RWPE1 (cell line): ENCODE measurements around the gene BRWD1.

Experiments used
- CTCF ChIA-PET: fragments of 350-600 bp; sonication (Branson Sonifier 250); formaldehyde crosslinking; extraction: SDS; loops from one replicate; lab custom pipeline; 2021; lab: Yijun Ruan, JAX
- POLR2A ChIA-PET: fragments of 400-600 bp; formaldehyde crosslinking; extraction: SDS; loops from one replicate; lab custom pipeline; 2020; ENCODE audit warnings: antibody characterized with exemption; ENCODE audit not compliant: low non-redundant PET; lab: Yijun Ruan, JAX
- DNase-seq: peaks from one replicate; pipeline ENCODE4 v3.0.0; 2012; ENCODE audit warnings: low spot score
- H3K27ac ChIP-seq: fragments of 450-650 bp; 2 replicates; pipeline ENCODE4 v1.5.1; 2017
- TF ChIP-seq, protein P1 (sequence below): fragments of 450-650 bp; conservative IDR thresholded peaks from 2 replicates; pipeline ENCODE4 v1.5.1; 2017; ENCODE audit warnings: low read depth, mild to moderate bottlenecking

Gene BRWD1

GRCh38 chr21:39204134-39204533 lies 109.3 kb downstream of the BRWD1 start:
- TF ChIP-seq, protein P1, sequence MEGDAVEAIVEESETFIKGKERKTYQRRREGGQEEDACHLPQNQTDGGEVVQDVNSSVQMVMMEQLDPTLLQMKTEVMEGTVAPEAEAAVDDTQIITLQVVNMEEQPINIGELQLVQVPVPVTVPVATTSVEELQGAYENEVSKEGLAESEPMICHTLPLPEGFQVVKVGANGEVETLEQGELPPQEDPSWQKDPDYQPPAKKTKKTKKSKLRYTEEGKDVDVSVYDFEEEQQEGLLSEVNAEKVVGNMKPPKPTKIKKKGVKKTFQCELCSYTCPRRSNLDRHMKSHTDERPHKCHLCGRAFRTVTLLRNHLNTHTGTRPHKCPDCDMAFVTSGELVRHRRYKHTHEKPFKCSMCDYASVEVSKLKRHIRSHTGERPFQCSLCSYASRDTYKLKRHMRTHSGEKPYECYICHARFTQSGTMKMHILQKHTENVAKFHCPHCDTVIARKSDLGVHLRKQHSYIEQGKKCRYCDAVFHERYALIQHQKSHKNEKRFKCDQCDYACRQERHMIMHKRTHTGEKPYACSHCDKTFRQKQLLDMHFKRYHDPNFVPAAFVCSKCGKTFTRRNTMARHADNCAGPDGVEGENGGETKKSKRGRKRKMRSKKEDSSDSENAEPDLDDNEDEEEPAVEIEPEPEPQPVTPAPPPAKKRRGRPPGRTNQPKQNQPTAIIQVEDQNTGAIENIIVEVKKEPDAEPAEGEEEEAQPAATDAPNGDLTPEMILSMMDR: no peak
- CTCF ChIA-PET: interaction anchor here (0.6 kb wide), 1 partner anchor 16 kb away, joined by 3 read pairs; no protein-coding TSS in a partner anchor
- DNase-seq: no peak
- POLR2A ChIA-PET: no interaction called here
- H3K27ac ChIP-seq: no peak overlapping the region

DNA sequence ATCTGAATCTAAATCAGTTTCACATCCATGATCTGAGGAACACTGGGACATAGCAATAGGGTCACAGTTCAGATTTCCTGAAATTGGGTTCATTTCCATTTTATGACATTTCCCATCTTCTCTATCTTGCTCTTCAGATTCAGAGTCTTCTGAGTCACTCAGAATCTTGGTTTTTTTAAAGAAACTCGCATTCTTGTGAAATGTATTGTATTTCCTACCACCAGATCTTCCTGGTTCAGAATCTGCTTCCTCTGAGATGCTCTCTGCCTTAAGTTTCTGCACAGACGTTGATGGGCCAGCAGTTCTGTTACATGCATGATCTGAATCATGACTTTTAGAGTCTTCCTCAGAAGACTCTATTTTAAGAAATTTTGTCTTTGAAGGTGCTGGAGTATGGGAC lies 114.6 kb downstream of the BRWD1 start:
- POLR2A ChIA-PET: no interaction called here

GRCh38 chr21:39197448-39198233 lies 115.8 kb downstream of the BRWD1 start:
- TF ChIP-seq, protein P1: no peak
- DNase-seq: no peak
- ChIA-PET POLR2A (no interaction called here), CTCF (no interaction called here)
- H3K27ac ChIP-seq: no peak overlapping the region

More for the DNA sequence above, 114.6 kb downstream of the BRWD1 start:
- no peak overlapping the region for H3K27ac ChIP-seq
- CTCF ChIA-PET: no interaction called here
- DNase-seq: no peak
- TF ChIP-seq, protein P1: no peak

DNA sequence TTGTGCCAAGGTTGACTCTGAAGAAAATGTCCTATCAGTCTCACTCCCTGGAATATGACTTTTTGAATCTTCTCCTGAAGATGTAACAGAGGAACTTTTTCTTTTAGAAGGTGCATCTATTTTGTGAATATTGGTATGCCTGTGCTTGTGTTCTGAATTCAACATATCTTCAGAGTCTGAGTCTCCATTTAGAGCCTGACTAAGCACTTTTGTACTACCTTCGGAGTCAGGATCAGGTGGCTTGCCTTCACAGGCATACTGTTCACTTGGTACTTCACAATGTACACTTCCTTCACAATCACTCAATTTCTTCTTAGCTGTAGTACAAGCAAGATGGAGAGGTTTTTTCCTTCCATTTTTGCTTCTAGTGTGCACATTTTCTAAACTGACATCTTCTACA lies 116.6 kb downstream of the BRWD1 start:
- ChIA-PET POLR2A (no interaction called here), CTCF (no interaction called here)
- no peak for DNase-seq
- H3K27ac ChIP-seq: no peak overlapping the region
- TF ChIP-seq, protein P1: no peak

GRCh38 chr21:39196310-39196709 lies 117.1 kb downstream of the BRWD1 start:
- CTCF ChIA-PET: no interaction called here
- TF ChIP-seq, protein P1: no peak
- DNase-seq: no peak
- H3K27ac ChIP-seq: no peak overlapping the region
- POLR2A ChIA-PET: no interaction called here

DNA sequence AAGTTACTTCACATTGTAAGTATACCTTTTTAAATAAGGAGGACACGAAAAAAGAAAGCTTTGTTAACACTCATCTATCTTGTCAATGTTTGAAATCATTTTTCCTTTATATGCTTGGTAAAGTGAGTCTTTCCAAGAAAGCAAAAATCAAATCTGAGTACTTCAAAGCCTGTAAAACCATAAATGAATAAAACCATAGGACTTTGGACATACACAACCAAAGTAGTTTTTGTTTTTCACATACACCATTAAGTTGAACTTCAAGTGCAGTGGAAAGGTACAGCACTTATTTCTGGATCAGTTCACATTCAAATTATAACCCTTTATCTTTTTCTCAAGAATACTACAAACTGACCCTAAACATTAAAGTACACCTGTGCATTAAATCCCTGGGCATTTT lies 120.1 kb downstream of the BRWD1 start:
- no peak overlapping the region for H3K27ac ChIP-seq
- DNase-seq: no peak
- TF ChIP-seq, protein P1: no peak
- ChIA-PET POLR2A (interaction anchor here (0.7 kb wide), 1 partner anchor 198 kb away, joined by 3 read pairs; no protein-coding TSS in a partner anchor), CTCF (interaction anchor here (0.6 to 0.7 kb wide), 2 partner anchors 18 to 31 kb away, joined by 3 to 4 read pairs; no protein-coding TSS in a partner anchor)
